Measurements from ENCODE around the gene HOXB4. TPM values are rescaled to one million over a fixed set of nuclear protein-coding genes. Genes with fewer than 3 reads are reported as not detected.

Gene HOXB4
- total and polyA plus RNA-seq, 2 donors (not counting 1 experiment from before 2014, with no cell fraction given), result 3.8 to 8.9 TPM

DNA sequence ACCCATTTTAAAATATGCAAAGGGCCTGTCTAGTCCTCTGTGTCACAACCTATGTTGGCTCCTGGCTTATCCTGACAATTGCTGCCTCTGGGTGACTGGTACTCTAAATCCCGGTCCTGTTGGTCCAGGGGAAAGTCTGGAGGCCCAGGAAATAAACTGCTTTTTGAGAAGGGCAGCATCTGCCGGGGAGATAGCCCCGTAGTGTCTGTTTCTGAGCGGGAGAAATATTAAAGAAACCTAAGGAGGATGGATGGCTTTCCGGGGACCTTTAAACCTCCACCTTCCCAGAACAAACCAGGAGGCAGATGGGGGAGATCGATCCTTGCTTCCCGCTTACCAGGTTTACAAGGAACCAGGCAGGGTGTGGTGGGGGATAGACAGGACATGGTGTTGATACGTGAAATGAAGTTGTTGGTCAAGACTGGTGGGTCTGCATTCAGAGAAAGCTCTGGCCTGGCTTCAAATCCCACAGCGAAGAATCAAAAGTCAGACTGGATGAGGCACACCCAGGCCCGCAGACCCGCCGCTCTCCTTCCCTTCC lies 37.0 kb downstream of the HOXB4 start:
- Histone ChIP-seq H3K4me1 (ENCODE audit: control insufficient read depth, extremely low read depth, insufficient read depth, low read length) (peaks cover 33% of the 10 kb centered on the region), H3K27me3 (ENCODE audit: control insufficient read depth, insufficient read depth, low read length) (no peaks in the 10 kb centered on the region), H3K9ac (ENCODE audit: insufficient read depth, low read length) (peak overlapping the region; percentile 90), H3K36me3 (ENCODE audit: control insufficient read depth, insufficient read depth, low read length) (peaks cover 8% of the 10 kb centered on the region), H2AFZ (ENCODE audit: low read length) (no peak overlapping the region), H3K27ac (ENCODE audit: insufficient read depth, low read length) (peak overlapping the region; percentile 97), H3K4me3 (replicated peaks in 1 of 4; ENCODE audit: control extremely low read depth in 1 of 4, insufficient read depth in 1 of 4, low read depth in 3 of 4, low read length in 4 of 4) (peak overlapping the region; percentile 34 to 99 (median 90)), H4K20me1 (ENCODE audit: control insufficient read depth, extremely low read depth, insufficient read depth, low read length) (no peaks in the 10 kb centered on the region), H3K9me3 (ENCODE audit: control insufficient read depth, insufficient read depth, low read depth, low read length) (no peaks in the 10 kb centered on the region), H3K4me2 (ENCODE audit: extremely low read depth, insufficient read depth, low read length) (peak overlapping the region; percentile 82), H3K79me2 (ENCODE audit: control insufficient read depth, insufficient read depth, low read length) (peaks cover 62% of the 10 kb centered on the region)
- no peak for TF ChIP-seq EZH2 (IDR thresholded peaks at IDR 0.05; ENCODE audit: low read length, missing control alignments)
- TF ChIP-seq, protein P1, sequence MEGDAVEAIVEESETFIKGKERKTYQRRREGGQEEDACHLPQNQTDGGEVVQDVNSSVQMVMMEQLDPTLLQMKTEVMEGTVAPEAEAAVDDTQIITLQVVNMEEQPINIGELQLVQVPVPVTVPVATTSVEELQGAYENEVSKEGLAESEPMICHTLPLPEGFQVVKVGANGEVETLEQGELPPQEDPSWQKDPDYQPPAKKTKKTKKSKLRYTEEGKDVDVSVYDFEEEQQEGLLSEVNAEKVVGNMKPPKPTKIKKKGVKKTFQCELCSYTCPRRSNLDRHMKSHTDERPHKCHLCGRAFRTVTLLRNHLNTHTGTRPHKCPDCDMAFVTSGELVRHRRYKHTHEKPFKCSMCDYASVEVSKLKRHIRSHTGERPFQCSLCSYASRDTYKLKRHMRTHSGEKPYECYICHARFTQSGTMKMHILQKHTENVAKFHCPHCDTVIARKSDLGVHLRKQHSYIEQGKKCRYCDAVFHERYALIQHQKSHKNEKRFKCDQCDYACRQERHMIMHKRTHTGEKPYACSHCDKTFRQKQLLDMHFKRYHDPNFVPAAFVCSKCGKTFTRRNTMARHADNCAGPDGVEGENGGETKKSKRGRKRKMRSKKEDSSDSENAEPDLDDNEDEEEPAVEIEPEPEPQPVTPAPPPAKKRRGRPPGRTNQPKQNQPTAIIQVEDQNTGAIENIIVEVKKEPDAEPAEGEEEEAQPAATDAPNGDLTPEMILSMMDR (conservative IDR thresholded peaks at IDR 0.05 in 1 of 2, IDR thresholded peaks at IDR 0.05 in 1 of 2; ENCODE audit: low read depth in 1 of 2, low read length in 2 of 2), result no peak
- DNase-seq (ENCODE audit: low read depth in 2 of 2), result peak in 1 of 2 donors; percentile 60

DNA sequence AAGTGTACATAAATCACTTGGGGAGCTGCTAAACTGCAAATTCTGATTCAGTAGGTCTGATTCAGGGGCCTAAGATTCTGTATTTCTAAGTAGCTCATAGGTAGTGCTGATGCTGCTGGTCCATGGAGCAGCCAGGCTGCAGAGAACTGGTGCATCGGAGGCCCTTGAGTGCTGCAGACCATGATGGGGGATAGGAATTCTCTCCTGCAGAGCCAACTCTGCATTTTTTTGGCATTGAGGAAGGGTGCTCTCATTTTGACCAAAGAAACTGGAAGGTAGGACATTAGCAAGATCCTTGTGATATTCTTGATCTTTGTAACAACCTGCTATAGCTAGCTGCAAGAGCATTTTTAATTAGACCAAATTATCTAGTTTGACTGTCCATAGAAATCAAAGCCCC lies 37.9 kb downstream of the HOXB4 start:
- H3K27ac ChIP-seq (ENCODE audit: insufficient read depth, low read length), result peak overlapping the region; percentile 34

DNA sequence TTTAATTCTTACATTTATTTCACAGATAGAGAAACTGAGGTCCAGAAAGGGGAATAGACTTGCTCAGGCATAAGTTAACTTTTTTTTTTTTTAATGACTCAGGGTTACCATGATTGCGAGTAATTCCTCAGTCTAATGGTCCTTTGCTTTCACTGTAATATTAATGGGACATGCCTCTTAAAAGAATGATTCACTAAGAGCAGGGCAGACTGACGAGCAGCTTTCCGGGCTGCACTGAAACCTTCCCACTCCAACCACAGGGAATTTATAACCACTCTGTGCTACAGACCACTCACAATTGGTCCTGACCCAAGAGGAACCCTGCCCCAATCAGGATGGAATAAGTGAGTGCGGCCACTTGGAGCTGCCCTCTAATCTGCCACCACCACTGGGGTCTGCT lies 39.0 kb downstream of the HOXB4 start:
- Histone ChIP-seq H4K20me1 (ENCODE audit: control insufficient read depth, extremely low read depth, insufficient read depth, low read length) (no peaks in the 10 kb centered on the region), H3K27ac (ENCODE audit: insufficient read depth, low read length) (peak overlapping the region; percentile 63), H3K4me3 (replicated peaks in 1 of 4; ENCODE audit: control extremely low read depth in 1 of 4, insufficient read depth in 1 of 4, low read depth in 3 of 4, low read length in 4 of 4) (no peak overlapping the region), H3K79me2 (ENCODE audit: control insufficient read depth, insufficient read depth, low read length) (peaks cover 48% of the 10 kb centered on the region), H3K4me1 (ENCODE audit: control insufficient read depth, extremely low read depth, insufficient read depth, low read length) (peaks cover 24% of the 10 kb centered on the region), H3K36me3 (ENCODE audit: control insufficient read depth, insufficient read depth, low read length) (peaks cover 8% of the 10 kb centered on the region), H3K9ac (ENCODE audit: insufficient read depth, low read length) (no peak overlapping the region), H3K27me3 (ENCODE audit: control insufficient read depth, insufficient read depth, low read length) (no peaks in the 10 kb centered on the region), H2AFZ (ENCODE audit: low read length) (no peak overlapping the region), H3K9me3 (ENCODE audit: control insufficient read depth, insufficient read depth, low read depth, low read length) (no peaks in the 10 kb centered on the region), H3K4me2 (ENCODE audit: extremely low read depth, insufficient read depth, low read length) (peak overlapping the region; percentile 41)
- no peak for TF ChIP-seq EZH2 (IDR thresholded peaks at IDR 0.05; ENCODE audit: low read length, missing control alignments)
- DNase-seq (ENCODE audit: low read depth in 2 of 2), result peak; percentile 83 to 98

More for the DNA sequence above, 37.9 kb downstream of the HOXB4 start:
- Histone ChIP-seq H4K20me1 (ENCODE audit: control insufficient read depth, extremely low read depth, insufficient read depth, low read length) (no peaks in the 10 kb centered on the region), H3K4me3 (replicated peaks in 1 of 4; ENCODE audit: control extremely low read depth in 1 of 4, insufficient read depth in 1 of 4, low read depth in 3 of 4, low read length in 4 of 4) (peak overlapping the region in 2 of 4 experiments; percentile 90 to 99), H2AFZ (ENCODE audit: low read length) (no peak overlapping the region), H3K9ac (ENCODE audit: insufficient read depth, low read length) (no peak overlapping the region), H3K4me2 (ENCODE audit: extremely low read depth, insufficient read depth, low read length) (peak overlapping the region; percentile 82), H3K27me3 (ENCODE audit: control insufficient read depth, insufficient read depth, low read length) (no peaks in the 10 kb centered on the region), H3K36me3 (ENCODE audit: control insufficient read depth, insufficient read depth, low read length) (peaks cover 8% of the 10 kb centered on the region), H3K9me3 (ENCODE audit: control insufficient read depth, insufficient read depth, low read depth, low read length) (no peaks in the 10 kb centered on the region), H3K4me1 (ENCODE audit: control insufficient read depth, extremely low read depth, insufficient read depth, low read length) (peaks cover 26% of the 10 kb centered on the region), H3K79me2 (ENCODE audit: control insufficient read depth, insufficient read depth, low read length) (peaks cover 53% of the 10 kb centered on the region)
- TF ChIP-seq EZH2 (IDR thresholded peaks at IDR 0.05; ENCODE audit: low read length, missing control alignments), result no peak
- TF ChIP-seq, protein P1 (conservative IDR thresholded peaks at IDR 0.05 in 1 of 2, IDR thresholded peaks at IDR 0.05 in 1 of 2; ENCODE audit: low read depth in 1 of 2, low read length in 2 of 2), result no peak
- DNase-seq (ENCODE audit: low read depth in 2 of 2), result peak; percentile 32 to 77
